Activated T-helper 9 cell treated with anti-CD3 and anti-CD28 coated beads, Interleukin-2, amount 50 U/mL, for 16 hours (primary cell): ENCODE measurements around the gene PXMP4.
A peak's percentile ranks its signal among the peaks of the same experiment; 100 is the strongest.

Source experiments
- DNase-seq: peaks from one replicate; pipeline ENCODE4 v3.0.0-alpha.2; 2020; ENCODE audit warnings: low read depth

PXMP4 gene

GRCh38 chr20:33731693-33732165 lies 11.6 kb upstream of the PXMP4 start, which contains the start of gene ZNF341:
Gene ZNF341, plus strand, starts transcription at chr20:33731996. Its CDS starts 26 bp downstream, at chr20:33732022.
- peak; percentile 85 for DNase-seq

- no peak for DNase-seq
These were observed 11.0 kb upstream of the PXMP4 start for GRCh38 chr20:33730946-33731692.

GRCh38 chr20:33729101-33729500 lies 9.0 kb upstream of the PXMP4 start:
- no peak for DNase-seq

GRCh38 chr20:33728463-33728862 lies 8.4 kb upstream of the PXMP4 start:
- no peak for DNase-seq

GRCh38 chr20:33727806-33728205 lies 7.7 kb upstream of the PXMP4 start:
- DNase-seq: no peak

- no peak for DNase-seq
These were observed 7.0 kb upstream of the PXMP4 start for GRCh38 chr20:33727115-33727479.

GRCh38 chr20:33725607-33726264 lies 5.6 kb upstream of the PXMP4 start:
- DNase-seq: no peak

GRCh38 chr20:33724439-33725094 lies 4.5 kb upstream of the PXMP4 start:
- DNase-seq: no peak

- DNase-seq: no peak
These were observed 1.5 kb upstream of the PXMP4 start for GRCh38 chr20:33721391-33722140.

GRCh38 chr20:33719277-33719988 lies 677 bp downstream of the PXMP4 start:
- no peak for DNase-seq

GRCh38 chr20:33716498-33716897 lies 3.6 kb downstream of the PXMP4 start:
- no peak for DNase-seq

- DNase-seq: no peak
These were observed 6.2 kb downstream of the PXMP4 start for GRCh38 chr20:33713865-33714367.

GRCh38 chr20:33711446-33711738 lies 8.7 kb downstream of the PXMP4 start:
- DNase-seq: no peak

GRCh38 chr20:33710681-33711445 lies 9.2 kb downstream of the PXMP4 start:
- no peak for DNase-seq

GRCh38 chr20:33709905-33710541 lies 10.1 kb downstream of the PXMP4 start:
- no peak for DNase-seq

- no peak for DNase-seq
These were observed 10.7 kb downstream of the PXMP4 start for GRCh38 chr20:33709398-33709797.

- DNase-seq: no peak
These were observed 12.4 kb downstream of the PXMP4 start for GRCh38 chr20:33707668-33708067.

GRCh38 chr20:33704197-33704924 lies 15.7 kb downstream of the PXMP4 start:
- no peak for DNase-seq

GRCh38 chr20:33703498-33704137 lies 16.5 kb downstream of the PXMP4 start:
- DNase-seq: no peak
